Panc1 (cell line): ENCODE results near the gene IKZF3. TPM values are rescaled to one million over a fixed set of nuclear protein-coding genes. Genes with fewer than 3 reads are reported as not detected.
A peak's percentile ranks its signal among the peaks of the same experiment; 100 is the strongest.

ENCODE experiments used
- ATAC-seq: fragments of 200-7000 bp; cut with Tn5 transposase; 2 replicates; pipeline ENCODE4 v1.9.1; 2020; ENCODE audit warnings: mild to moderate bottlenecking, moderate library complexity
- BruUV-seq: library from RNA; stranded (reverse); fragments of 400-500 nt; replicated peaks from 2 replicates; lab custom pipeline; 2021; lab: Mats Ljungman, UMichigan
- CTCF ChIA-PET: fragments of 300-600 bp; sonication (Branson Sonifier 250); formaldehyde crosslinking; loops from one replicate; lab custom pipeline; 2022; ENCODE audit warnings: antibody characterized with exemption; lab: Charles Lee
- POLR2A ChIA-PET: fragments of 300-600 bp; sonication (Branson Sonifier 250); formaldehyde crosslinking; loops from one replicate; lab custom pipeline; 2022; ENCODE audit warnings: antibody characterized with exemption; lab: Charles Lee
- DNase-seq: peaks from one replicate; pipeline ENCODE4 v3.0.0-alpha.2; 2010; ENCODE audit warnings: low read depth, low spot score
- H3K27ac ChIP-seq: 2 replicates; pipeline ENCODE4 v1.5.1; 2011; ENCODE audit warnings: mild to moderate bottlenecking, low read length, inconsistent platforms
- H3K27me3 ChIP-seq: fragments of 200-500 bp; sonication (Bioruptor generic); 2 replicates; pipeline ENCODE4 v1.6.0; 2014; ENCODE audit warnings: low read length, inconsistent platforms; ENCODE audit not compliant: control insufficient read depth, insufficient read depth
- H3K36me3 ChIP-seq: fragments of 200-500 bp; sonication (Bioruptor generic); 2 replicates; pipeline ENCODE4 v1.5.1; 2014; ENCODE audit warnings: inconsistent platforms, mild to moderate bottlenecking, low read length, moderate library complexity; ENCODE audit not compliant: control insufficient read depth, insufficient read depth
- H3K4me1 ChIP-seq: 2 replicates; pipeline ENCODE4 v1.5.1; 2011; ENCODE audit warnings: inconsistent platforms, mild to moderate bottlenecking, low read length, moderate library complexity; ENCODE audit not compliant: control insufficient read depth, insufficient read depth
- H3K4me3 ChIP-seq, 2 experiments: 2 replicates each; pipeline ENCODE4 v1.5.1; 2011 to 2012; ENCODE audit warnings: low read depth in 2 of 2, low read length in 2 of 2, mild to moderate bottlenecking in 2 of 2, inconsistent platforms in 1 of 2, moderate library complexity in 1 of 2
- H3K9me3 ChIP-seq: fragments of 200-500 bp; sonication (Bioruptor generic); 2 replicates; pipeline ENCODE4 v1.5.1; 2014; ENCODE audit warnings: low read depth, mild to moderate bottlenecking, inconsistent platforms, low read length, moderate library complexity; ENCODE audit not compliant: control insufficient read depth, insufficient read depth
- POLR2AphosphoS5 ChIP-seq: IDR thresholded peaks from 2 replicates; pipeline ENCODE4 v1.6.1; 2012; ENCODE audit warnings: mild to moderate bottlenecking, low read depth, low read length, moderate library complexity
- SIN3A ChIP-seq: IDR thresholded peaks from 2 replicates; pipeline ENCODE4 v1.6.1; 2012; ENCODE audit warnings: low read depth, mild to moderate bottlenecking, low read length, moderate library complexity, borderline replicate concordance; ENCODE audit not compliant: insufficient read depth
- TCF7L2 ChIP-seq: IDR thresholded peaks from 2 replicates; pipeline ENCODE4 v1.6.1; 2011; ENCODE audit warnings: mild to moderate bottlenecking, low read depth, low read length, inconsistent platforms
- in situ Hi-C: cut with HindIII; loops from 2 replicates; pipeline ENCODE4 v1.10.0; 2016; ENCODE audit warnings: low sequenced_read_pairs, low pct_unique_long_range_greater_than_20kb
- intact Hi-C: fragments of 100-400 bp; cut with micrococcal nuclease; formaldehyde crosslinking; loops from one replicate; pipeline ENCODE4 v1.10.0; 2022; ENCODE audit not compliant: unreplicated experiment
- total RNA-seq: library from RNA; stranded (reverse); gene quantifications from one replicate; pipeline ENCODE4 v1.2.1, GENCODE V29; 2021; ENCODE audit not compliant: unreplicated experiment
- TF ChIP-seq, protein P1 (sequence below), 2 experiments: IDR thresholded peaks; 2 replicates each; pipeline ENCODE4 v1.6.1; 2011 to 2012; ENCODE audit warnings: low read depth in 2 of 2, control low read depth in 1 of 2, low read length in 1 of 2, mild to moderate bottlenecking in 1 of 2, moderate library complexity in 1 of 2; ENCODE audit not compliant: insufficient read depth in 1 of 2
- TF ChIP-seq, protein P2 (sequence below): fragments of 450-650 bp; IDR thresholded peaks from 2 replicates; pipeline ENCODE4 v1.5.1; 2017; ENCODE audit warnings: mild to moderate bottlenecking

Gene IKZF3
- total RNA-seq, 1 experiment from 2014 or later: 0.59 TPM

DNA sequence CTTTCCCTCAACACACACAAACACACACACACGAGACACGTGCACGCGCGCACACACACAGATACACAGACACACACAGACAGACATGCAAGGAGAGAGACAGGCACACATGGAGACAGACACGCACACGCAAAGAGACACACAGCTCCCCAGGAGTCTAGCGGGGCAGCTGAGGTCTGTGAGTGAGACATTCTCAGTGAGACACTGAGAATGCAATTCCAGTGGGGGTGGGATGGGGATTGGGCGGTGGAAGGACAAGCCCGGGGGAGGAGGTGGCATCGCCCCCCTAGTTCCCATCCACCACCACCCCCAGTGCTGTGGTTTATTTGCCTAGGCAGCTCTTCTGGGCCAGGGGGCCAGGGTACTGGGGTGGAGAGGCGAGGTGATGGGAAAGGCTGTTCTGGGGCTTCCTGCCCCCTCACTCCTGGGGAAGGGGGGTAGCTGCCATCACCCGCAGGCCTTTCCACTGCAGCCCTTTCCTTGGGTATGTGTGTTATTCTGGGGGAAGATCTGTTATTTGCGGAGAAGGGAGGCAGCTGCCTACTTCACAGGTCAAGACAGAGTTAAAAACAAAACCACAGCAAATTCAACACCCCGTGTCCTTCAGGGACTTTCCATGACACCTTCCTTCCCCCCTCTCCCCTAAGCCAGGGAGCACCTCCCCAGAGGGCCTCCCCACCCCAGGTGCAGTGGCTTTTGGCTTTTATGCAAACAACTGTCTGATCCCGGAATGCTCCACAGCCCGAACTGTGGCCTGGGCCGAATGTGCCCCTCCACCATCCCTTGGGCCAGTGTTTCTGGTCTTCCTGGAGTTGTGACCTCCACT is 108.3 kb downstream of the IKZF3 start:
- Histone ChIP-seq H3K4me3 (no peak overlapping the region), H3K36me3 (no peaks in the 10 kb centered on the region), H3K27ac (no peak overlapping the region), H3K9me3 (no peaks in the 10 kb centered on the region), H3K27me3 (no peaks in the 10 kb centered on the region; the same call in 1 of the 2 replicates), H3K4me1 (peaks cover 9% of the 10 kb centered on the region; the same call in 1 of the 2 replicates)
- POLR2A ChIA-PET: no interaction called here
- CTCF ChIA-PET: interaction anchor here (0.6 kb wide), 3 partner anchors 19 to 265 kb away, joined by 3 to 9 read pairs (median 3); no protein-coding TSS in a partner anchor
- BruUV-seq: no TSS peak
- no peak for ATAC-seq
- intact Hi-C loops (no loop called here), in situ Hi-C loops (no loop called here)
- no peak for DNase-seq
- TF ChIP-seq, protein P1, sequence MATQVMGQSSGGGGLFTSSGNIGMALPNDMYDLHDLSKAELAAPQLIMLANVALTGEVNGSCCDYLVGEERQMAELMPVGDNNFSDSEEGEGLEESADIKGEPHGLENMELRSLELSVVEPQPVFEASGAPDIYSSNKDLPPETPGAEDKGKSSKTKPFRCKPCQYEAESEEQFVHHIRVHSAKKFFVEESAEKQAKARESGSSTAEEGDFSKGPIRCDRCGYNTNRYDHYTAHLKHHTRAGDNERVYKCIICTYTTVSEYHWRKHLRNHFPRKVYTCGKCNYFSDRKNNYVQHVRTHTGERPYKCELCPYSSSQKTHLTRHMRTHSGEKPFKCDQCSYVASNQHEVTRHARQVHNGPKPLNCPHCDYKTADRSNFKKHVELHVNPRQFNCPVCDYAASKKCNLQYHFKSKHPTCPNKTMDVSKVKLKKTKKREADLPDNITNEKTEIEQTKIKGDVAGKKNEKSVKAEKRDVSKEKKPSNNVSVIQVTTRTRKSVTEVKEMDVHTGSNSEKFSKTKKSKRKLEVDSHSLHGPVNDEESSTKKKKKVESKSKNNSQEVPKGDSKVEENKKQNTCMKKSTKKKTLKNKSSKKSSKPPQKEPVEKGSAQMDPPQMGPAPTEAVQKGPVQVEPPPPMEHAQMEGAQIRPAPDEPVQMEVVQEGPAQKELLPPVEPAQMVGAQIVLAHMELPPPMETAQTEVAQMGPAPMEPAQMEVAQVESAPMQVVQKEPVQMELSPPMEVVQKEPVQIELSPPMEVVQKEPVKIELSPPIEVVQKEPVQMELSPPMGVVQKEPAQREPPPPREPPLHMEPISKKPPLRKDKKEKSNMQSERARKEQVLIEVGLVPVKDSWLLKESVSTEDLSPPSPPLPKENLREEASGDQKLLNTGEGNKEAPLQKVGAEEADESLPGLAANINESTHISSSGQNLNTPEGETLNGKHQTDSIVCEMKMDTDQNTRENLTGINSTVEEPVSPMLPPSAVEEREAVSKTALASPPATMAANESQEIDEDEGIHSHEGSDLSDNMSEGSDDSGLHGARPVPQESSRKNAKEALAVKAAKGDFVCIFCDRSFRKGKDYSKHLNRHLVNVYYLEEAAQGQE (IDR thresholded peaks at IDR 0.05; ENCODE audit: insufficient read depth in 1 of 2, low read depth in 2 of 2, low read length in 1 of 2): no peak
- TF ChIP-seq TCF7L2 (no peak), POLR2AphosphoS5 (no peak), SIN3A (no peak)
- TF ChIP-seq, protein P2, sequence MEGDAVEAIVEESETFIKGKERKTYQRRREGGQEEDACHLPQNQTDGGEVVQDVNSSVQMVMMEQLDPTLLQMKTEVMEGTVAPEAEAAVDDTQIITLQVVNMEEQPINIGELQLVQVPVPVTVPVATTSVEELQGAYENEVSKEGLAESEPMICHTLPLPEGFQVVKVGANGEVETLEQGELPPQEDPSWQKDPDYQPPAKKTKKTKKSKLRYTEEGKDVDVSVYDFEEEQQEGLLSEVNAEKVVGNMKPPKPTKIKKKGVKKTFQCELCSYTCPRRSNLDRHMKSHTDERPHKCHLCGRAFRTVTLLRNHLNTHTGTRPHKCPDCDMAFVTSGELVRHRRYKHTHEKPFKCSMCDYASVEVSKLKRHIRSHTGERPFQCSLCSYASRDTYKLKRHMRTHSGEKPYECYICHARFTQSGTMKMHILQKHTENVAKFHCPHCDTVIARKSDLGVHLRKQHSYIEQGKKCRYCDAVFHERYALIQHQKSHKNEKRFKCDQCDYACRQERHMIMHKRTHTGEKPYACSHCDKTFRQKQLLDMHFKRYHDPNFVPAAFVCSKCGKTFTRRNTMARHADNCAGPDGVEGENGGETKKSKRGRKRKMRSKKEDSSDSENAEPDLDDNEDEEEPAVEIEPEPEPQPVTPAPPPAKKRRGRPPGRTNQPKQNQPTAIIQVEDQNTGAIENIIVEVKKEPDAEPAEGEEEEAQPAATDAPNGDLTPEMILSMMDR: no peak

DNA sequence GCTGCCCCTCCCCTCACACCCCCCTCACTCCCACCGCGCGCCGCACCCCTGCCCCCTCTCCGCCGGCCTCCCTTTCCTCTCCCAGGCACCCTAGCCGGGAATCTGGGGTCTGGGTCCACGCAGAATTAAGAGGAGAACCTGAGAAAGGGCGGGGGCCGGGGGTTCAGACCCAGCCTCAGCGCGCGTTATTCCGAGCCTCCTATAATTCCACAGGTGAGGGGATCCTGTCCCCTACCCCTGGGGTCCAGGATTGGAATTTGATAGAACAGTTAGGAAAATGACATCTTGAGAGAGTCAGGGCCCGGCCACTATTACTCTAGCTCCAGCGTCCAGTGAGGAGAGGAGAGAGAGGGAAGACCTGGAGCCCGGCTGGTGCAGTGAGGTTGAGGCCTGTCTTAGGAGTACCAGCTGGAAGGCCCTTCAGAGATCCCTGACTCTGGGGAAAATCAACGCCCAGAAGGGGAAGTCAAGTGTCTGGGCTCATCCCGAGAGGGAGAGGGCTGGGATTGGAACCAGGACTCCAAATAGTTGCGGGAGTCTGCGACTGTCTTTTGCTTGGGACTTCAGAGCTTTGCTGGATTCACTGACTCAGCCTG is 109.1 kb downstream of the IKZF3 start:
- peak overlapping the region; percentile 58 to 68 for H3K4me3 ChIP-seq
- TF ChIP-seq, protein P1 (IDR thresholded peaks at IDR 0.05; ENCODE audit: insufficient read depth in 1 of 2, low read depth in 2 of 2, low read length in 1 of 2): no peak
- TF ChIP-seq TCF7L2: no peak
- TF ChIP-seq, protein P2: no peak
- no peak for TF ChIP-seq SIN3A
- TF ChIP-seq POLR2AphosphoS5: no peak
- no peak for DNase-seq
- no TSS peak for BruUV-seq
- H3K27me3 ChIP-seq: no peaks in the 10 kb centered on the region; the same call in 1 of the 2 replicates
- ATAC-seq: no peak
- ChIA-PET CTCF (interaction anchor here (0.6 kb wide), 1 partner anchor 266 kb away, joined by 3 read pairs; no protein-coding TSS in a partner anchor), POLR2A (interaction anchor here (0.6 kb wide), 1 partner anchor 1170 kb away, joined by 3 read pairs; no protein-coding TSS in a partner anchor)
- H3K27ac ChIP-seq: peak overlapping the region; percentile 80
- in situ Hi-C loops (no loop called here), intact Hi-C loops (loop anchor here (5.0 kb wide), 1 partner anchor 128 kb away; the partner anchor contains the start of gene PPP1R1B)
- no peaks in the 10 kb centered on the region for H3K36me3 ChIP-seq
- H3K4me1 ChIP-seq: peaks cover 9% of the 10 kb centered on the region; the same call in 1 of the 2 replicates
- H3K9me3 ChIP-seq: no peaks in the 10 kb centered on the region
